Activated CD8-positive, alpha-beta memory T cell treated with anti-CD3 and anti-CD28 coated beads, Interleukin-2, amount 10 ng/mL, durations not matched to agents 7 days and 5 days (primary cell): Measurements from ENCODE around the gene IGLL1. TPM values are rescaled to one million over a fixed set of nuclear protein-coding genes. Genes with fewer than 3 reads are reported as not detected.
A peak's percentile ranks its signal among the peaks of the same experiment; 100 is the strongest.
"Not testable (repeated sequence)": the region's sequence is repeated elsewhere in the genome, so short reads cannot be mapped to it uniquely, and the experiment has no call there.

ENCODE experiments used
- ATAC-seq: fragments of 150-1000 bp; cut with Tn5 transposase; one replicate; pipeline ENCODE4 v1.10.0; 2021; ENCODE audit warnings: moderate library complexity
- CTCF ChIA-PET: fragments of 350-600 bp; sonication (Branson Sonifier 250); formaldehyde crosslinking; loops from one replicate; lab custom pipeline; 2021; ENCODE audit warnings: antibody characterized with exemption; lab: Charles Lee
- DNase-seq: peaks from one replicate; pipeline ENCODE4 v3.0.0-alpha.2; 2020
- H3K27ac Mint-ChIP-seq: one replicate; pipeline ENCODE4 v1.8.0; 2021; ENCODE audit warnings: mild to moderate bottlenecking, mixed read lengths
- H3K27me3 Mint-ChIP-seq: one replicate; pipeline ENCODE4 v1.8.0; 2021; ENCODE audit warnings: mixed read lengths
- H3K36me3 Mint-ChIP-seq: one replicate; pipeline ENCODE4 v1.8.0; 2021; ENCODE audit warnings: mild to moderate bottlenecking, mixed read lengths
- H3K4me1 Mint-ChIP-seq: one replicate; pipeline ENCODE4 v1.8.0; 2021; ENCODE audit warnings: mixed read lengths
- H3K4me3 Mint-ChIP-seq: one replicate; pipeline ENCODE4 v1.8.0; 2021; ENCODE audit warnings: mild to moderate bottlenecking, moderate library complexity, mixed read lengths
- H3K9me3 Mint-ChIP-seq: one replicate; pipeline ENCODE4 v1.8.0; 2022; ENCODE audit warnings: low read depth, mixed read lengths
- total RNA-seq, 2 experiments: library from RNA; stranded (reverse); gene quantifications; one replicate each; pipeline ENCODE4 v1.2.3, GENCODE V29; 2021

The IGLL1 gene
- total RNA-seq, 2 experiments from 2014 or later, result 0.42 to 2.0 TPM

- CTCF ChIA-PET, result interaction anchor here (1.1 to 1.2 kb wide), 2 partner anchors 47 to 49 kb away, joined by 3 to 9 read pairs; no protein-coding TSS in a partner anchor
- H3K36me3 Mint-ChIP-seq, H3K9me3 Mint-ChIP-seq, H3K4me1 Mint-ChIP-seq, H3K4me3 Mint-ChIP-seq, ATAC-seq, H3K27ac Mint-ChIP-seq, DNase-seq: not testable (repeated sequence)
- H3K27me3 Mint-ChIP-seq, result peaks cover 35% of the 10 kb centered on the region
Measured at GRCh38 chr22:23541849-23542281, 38.2 kb downstream of the IGLL1 start.

DNA sequence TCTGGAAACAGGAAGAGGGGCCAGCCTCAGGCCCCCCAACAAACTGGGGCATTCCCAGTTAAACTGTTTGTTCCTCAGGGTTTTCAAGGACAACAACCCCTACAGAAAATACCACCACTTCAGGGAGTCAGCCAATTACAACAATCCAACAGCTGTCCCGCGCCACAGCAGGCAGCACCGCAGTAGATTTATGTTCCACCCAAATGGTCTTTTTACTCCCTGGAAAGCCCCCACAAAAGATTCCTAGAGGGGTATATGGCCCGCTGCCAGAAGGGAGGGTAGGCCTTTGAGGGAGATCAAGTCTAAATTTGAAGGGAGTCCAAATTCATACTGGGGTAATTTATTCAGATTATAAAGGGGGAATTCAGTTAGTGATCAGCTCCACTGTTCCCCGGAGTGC, 39.3 kb downstream of the IGLL1 start:
- not testable (repeated sequence) for ATAC-seq, H3K4me3 Mint-ChIP-seq, H3K9me3 Mint-ChIP-seq, DNase-seq, H3K4me1 Mint-ChIP-seq, H3K36me3 Mint-ChIP-seq, H3K27ac Mint-ChIP-seq
- peaks cover 36% of the 10 kb centered on the region for H3K27me3 Mint-ChIP-seq
- CTCF ChIA-PET, result interaction anchor here (0.6 to 1.2 kb wide), 4 partner anchors 25 to 189 kb away, joined by 3 to 9 read pairs (median 3); no protein-coding TSS in a partner anchor

DNA sequence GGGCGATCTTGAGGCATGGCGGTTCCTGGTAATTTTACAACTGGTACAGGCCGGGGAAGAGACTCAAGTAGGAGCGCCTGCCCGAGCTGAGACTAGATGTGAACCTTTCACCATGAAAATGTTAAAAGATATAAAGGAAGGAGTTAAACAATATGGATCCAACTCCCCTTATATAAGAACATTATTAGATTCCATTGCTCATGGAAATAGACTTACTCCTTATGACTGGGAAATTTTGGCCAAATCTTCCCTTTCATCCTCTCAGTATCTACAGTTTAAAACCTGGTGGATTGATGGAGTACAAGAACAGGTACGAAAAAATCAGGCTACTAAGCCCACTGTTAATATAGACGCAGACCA, 40.3 kb downstream of the IGLL1 start:
- CTCF ChIA-PET, result interaction anchor here (1.2 to 1.3 kb wide), 2 partner anchors 10 to 310 kb away, joined by 3 to 5 read pairs; no protein-coding TSS in a partner anchor
- not testable (repeated sequence) for DNase-seq, H3K27ac Mint-ChIP-seq, H3K9me3 Mint-ChIP-seq, H3K4me3 Mint-ChIP-seq, H3K36me3 Mint-ChIP-seq, H3K4me1 Mint-ChIP-seq, ATAC-seq
- H3K27me3 Mint-ChIP-seq, result peaks cover 35% of the 10 kb centered on the region

GRCh38 chr22:23539135-23539838, 40.8 kb downstream of the IGLL1 start:
- peak; percentile 87 for DNase-seq
- CTCF ChIA-PET, result interaction anchor here (0.5 to 1.3 kb wide), 6 partner anchors 10 to 1871 kb away, joined by 3 to 9 read pairs (median 4); no protein-coding TSS in a partner anchor
- Mint-ChIP-seq H3K27ac (no peak overlapping the region), H3K4me1 (peaks cover 9% of the 10 kb centered on the region), H3K9me3 (no peaks in the 10 kb centered on the region), H3K4me3 (no peak overlapping the region), H3K27me3 (peaks cover 35% of the 10 kb centered on the region), H3K36me3 (no peaks in the 10 kb centered on the region)
- ATAC-seq, result peak; percentile 100

- peaks cover 35% of the 10 kb centered on the region for H3K27me3 Mint-ChIP-seq
- not testable (repeated sequence) for H3K27ac Mint-ChIP-seq, DNase-seq, H3K4me3 Mint-ChIP-seq, H3K9me3 Mint-ChIP-seq, ATAC-seq, H3K4me1 Mint-ChIP-seq, H3K36me3 Mint-ChIP-seq
- CTCF ChIA-PET, result interaction anchor here (1.2 kb wide), 1 partner anchor 53 kb away, joined by 9 read pairs; no protein-coding TSS in a partner anchor
Measured at GRCh38 chr22:23538696-23539030, 41.4 kb downstream of the IGLL1 start.

DNA sequence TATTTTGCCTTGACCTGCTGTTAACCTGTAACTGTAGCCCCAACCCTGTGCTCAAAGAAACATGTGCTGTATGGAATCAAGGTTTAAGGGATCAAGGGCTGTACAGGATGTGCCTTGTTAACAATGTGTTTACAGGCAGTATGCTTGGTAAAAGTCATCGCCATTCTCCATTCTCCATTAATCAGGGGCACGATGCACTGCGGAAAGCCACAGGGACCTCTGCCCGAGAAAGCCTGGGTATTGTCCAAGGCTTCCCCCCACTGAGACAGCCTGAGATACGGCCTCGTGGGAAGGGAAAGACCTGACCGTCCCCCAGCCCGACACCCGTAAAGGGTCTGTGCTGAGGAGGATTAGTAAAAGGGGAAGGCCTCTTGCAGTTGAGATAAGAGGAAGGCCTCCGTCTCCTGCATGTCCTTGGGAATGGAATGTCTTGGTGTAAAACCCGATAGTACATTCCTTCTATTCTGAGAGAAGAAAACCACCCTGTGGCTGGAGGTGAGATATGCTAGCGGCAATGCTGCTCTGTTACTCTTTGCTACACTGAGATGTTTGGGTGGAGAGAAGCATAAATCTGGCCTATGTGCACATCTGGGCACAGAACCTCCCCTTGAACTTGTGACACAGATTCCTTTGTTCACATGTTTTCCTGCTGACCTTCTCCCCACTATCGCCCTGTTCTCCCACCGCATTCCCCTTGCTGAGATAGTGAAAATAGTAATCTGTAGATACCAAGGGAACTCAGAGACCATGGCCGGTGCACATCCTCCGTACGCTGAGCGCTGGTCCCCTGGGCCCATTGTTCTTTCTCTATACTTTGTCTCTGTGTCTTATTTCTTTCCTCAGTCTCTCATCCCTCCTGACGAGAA, 42.0 kb downstream of the IGLL1 start:
- not testable (repeated sequence) for DNase-seq, ATAC-seq, H3K27ac Mint-ChIP-seq

GRCh38 chr22:23537416-23537815, 42.7 kb downstream of the IGLL1 start:
- Mint-ChIP-seq H3K4me1 (peaks cover 9% of the 10 kb centered on the region), H3K4me3 (no peak overlapping the region), H3K36me3 (no peaks in the 10 kb centered on the region), H3K9me3 (no peaks in the 10 kb centered on the region), H3K27ac (no peak overlapping the region), H3K27me3 (peaks cover 22% of the 10 kb centered on the region)
- DNase-seq, result no peak
- ATAC-seq, result no peak
- CTCF ChIA-PET, result no interaction called here

More for the DNA sequence above, 42.0 kb downstream of the IGLL1 start:
- H3K36me3 Mint-ChIP-seq, H3K9me3 Mint-ChIP-seq, H3K4me3 Mint-ChIP-seq, H3K4me1 Mint-ChIP-seq: not testable (repeated sequence)
- CTCF ChIA-PET, result interaction anchor here (1.2 kb wide), 1 partner anchor 54 kb away, joined by 9 read pairs; no protein-coding TSS in a partner anchor
- H3K27me3 Mint-ChIP-seq, result peaks cover 29% of the 10 kb centered on the region

GRCh38 chr22:23536821-23537345, 43.2 kb downstream of the IGLL1 start:
- Mint-ChIP-seq H3K27me3 (peaks cover 19% of the 10 kb centered on the region), H3K27ac (no peak overlapping the region), H3K9me3 (no peaks in the 10 kb centered on the region), H3K4me1 (peaks cover 9% of the 10 kb centered on the region), H3K36me3 (no peaks in the 10 kb centered on the region), H3K4me3 (no peak overlapping the region)
- CTCF ChIA-PET, result no interaction called here
- no peak for DNase-seq
- no peak for ATAC-seq

GRCh38 chr22:23535790-23536661, 44.1 kb downstream of the IGLL1 start:
- H3K9me3 Mint-ChIP-seq, H3K36me3 Mint-ChIP-seq, H3K4me1 Mint-ChIP-seq, ATAC-seq, DNase-seq, CTCF ChIA-PET, H3K27ac Mint-ChIP-seq, H3K4me3 Mint-ChIP-seq: not testable (repeated sequence)
- peaks cover 13% of the 10 kb centered on the region for H3K27me3 Mint-ChIP-seq

GRCh38 chr22:23534851-23535717, 45.0 kb downstream of the IGLL1 start:
- Mint-ChIP-seq H3K27me3 (peaks cover 11% of the 10 kb centered on the region), H3K4me3 (no peak overlapping the region), H3K27ac (no peak overlapping the region), H3K36me3 (no peaks in the 10 kb centered on the region), H3K9me3 (no peaks in the 10 kb centered on the region), H3K4me1 (peaks cover 9% of the 10 kb centered on the region)
- CTCF ChIA-PET, result no interaction called here
- DNase-seq (no peak), ATAC-seq (no peak)

- no peaks in the 10 kb centered on the region for H3K9me3 Mint-ChIP-seq
- no peaks in the 10 kb centered on the region for H3K36me3 Mint-ChIP-seq
- no peak overlapping the region for H3K4me3 Mint-ChIP-seq
- DNase-seq, result no peak
- H3K4me1 Mint-ChIP-seq, result peaks cover 5% of the 10 kb centered on the region
- CTCF ChIA-PET, result no interaction called here
- no peak for ATAC-seq
- H3K27ac Mint-ChIP-seq, result no peak overlapping the region
- peaks cover 11% of the 10 kb centered on the region for H3K27me3 Mint-ChIP-seq
Measured at GRCh38 chr22:23534201-23534850, 45.8 kb downstream of the IGLL1 start.
